Measurements from ENCODE around the gene LRP1. TPM values are rescaled to one million over a fixed set of nuclear protein-coding genes. Genes with fewer than 3 reads are reported as not detected.

The LRP1 gene
- total and polyA plus RNA-seq, 2 of the 13 experiments (the other 11 are each of a cell fraction or from before 2014, with no cell fraction given) = 14.7 to 30.8 TPM

DNA sequence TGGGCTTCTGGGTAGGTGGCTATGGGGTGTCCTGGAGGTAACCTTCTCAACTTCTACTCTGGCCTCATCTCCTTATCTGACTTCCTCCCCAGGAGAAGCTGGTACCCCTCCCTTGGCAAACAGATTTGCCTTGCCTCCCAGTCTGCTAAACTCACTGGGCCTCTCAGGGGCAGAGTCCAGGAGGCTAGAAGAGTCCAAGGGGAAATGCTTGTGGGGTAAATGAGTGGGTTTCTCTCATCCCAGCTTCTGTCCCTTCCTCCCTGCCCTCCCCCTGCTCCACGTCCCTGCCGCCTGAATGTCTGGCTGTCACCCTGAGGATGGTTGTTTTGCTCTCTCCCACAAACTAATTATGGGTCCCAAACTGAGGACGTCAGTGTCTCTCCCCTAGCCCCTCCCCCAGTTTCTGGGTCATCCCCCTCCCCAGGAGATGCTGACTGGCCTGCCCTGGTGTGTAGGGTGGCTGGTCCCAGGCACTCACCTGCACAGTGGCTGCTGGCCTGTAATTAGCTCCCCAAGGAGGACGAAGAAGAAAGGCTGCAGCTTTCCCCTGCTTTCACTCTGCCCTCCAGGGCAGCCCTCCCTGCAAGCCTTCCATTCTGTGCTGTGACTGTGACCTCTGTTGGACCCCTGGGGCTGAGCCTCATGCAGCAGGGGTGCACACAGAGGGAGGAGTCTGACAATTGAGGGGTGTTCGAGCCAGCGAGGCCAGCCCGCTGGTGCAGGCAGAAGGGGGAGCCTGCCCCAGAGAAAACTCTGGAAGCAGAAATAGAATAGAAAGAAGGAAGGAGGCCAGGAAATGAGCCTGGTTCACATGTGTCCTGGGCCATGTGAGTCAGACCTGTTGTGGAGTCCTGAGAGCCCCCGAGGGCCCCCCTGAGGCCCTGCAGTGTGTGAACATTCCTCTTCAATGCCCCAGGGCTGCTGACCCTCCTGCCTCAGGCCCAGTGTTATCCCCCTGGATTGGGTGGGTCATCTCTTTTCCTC is 19.0 kb downstream of the LRP1 start, which contains the start of gene LRP1-AS (continued):
- TF ChIP-seq, protein P1, sequence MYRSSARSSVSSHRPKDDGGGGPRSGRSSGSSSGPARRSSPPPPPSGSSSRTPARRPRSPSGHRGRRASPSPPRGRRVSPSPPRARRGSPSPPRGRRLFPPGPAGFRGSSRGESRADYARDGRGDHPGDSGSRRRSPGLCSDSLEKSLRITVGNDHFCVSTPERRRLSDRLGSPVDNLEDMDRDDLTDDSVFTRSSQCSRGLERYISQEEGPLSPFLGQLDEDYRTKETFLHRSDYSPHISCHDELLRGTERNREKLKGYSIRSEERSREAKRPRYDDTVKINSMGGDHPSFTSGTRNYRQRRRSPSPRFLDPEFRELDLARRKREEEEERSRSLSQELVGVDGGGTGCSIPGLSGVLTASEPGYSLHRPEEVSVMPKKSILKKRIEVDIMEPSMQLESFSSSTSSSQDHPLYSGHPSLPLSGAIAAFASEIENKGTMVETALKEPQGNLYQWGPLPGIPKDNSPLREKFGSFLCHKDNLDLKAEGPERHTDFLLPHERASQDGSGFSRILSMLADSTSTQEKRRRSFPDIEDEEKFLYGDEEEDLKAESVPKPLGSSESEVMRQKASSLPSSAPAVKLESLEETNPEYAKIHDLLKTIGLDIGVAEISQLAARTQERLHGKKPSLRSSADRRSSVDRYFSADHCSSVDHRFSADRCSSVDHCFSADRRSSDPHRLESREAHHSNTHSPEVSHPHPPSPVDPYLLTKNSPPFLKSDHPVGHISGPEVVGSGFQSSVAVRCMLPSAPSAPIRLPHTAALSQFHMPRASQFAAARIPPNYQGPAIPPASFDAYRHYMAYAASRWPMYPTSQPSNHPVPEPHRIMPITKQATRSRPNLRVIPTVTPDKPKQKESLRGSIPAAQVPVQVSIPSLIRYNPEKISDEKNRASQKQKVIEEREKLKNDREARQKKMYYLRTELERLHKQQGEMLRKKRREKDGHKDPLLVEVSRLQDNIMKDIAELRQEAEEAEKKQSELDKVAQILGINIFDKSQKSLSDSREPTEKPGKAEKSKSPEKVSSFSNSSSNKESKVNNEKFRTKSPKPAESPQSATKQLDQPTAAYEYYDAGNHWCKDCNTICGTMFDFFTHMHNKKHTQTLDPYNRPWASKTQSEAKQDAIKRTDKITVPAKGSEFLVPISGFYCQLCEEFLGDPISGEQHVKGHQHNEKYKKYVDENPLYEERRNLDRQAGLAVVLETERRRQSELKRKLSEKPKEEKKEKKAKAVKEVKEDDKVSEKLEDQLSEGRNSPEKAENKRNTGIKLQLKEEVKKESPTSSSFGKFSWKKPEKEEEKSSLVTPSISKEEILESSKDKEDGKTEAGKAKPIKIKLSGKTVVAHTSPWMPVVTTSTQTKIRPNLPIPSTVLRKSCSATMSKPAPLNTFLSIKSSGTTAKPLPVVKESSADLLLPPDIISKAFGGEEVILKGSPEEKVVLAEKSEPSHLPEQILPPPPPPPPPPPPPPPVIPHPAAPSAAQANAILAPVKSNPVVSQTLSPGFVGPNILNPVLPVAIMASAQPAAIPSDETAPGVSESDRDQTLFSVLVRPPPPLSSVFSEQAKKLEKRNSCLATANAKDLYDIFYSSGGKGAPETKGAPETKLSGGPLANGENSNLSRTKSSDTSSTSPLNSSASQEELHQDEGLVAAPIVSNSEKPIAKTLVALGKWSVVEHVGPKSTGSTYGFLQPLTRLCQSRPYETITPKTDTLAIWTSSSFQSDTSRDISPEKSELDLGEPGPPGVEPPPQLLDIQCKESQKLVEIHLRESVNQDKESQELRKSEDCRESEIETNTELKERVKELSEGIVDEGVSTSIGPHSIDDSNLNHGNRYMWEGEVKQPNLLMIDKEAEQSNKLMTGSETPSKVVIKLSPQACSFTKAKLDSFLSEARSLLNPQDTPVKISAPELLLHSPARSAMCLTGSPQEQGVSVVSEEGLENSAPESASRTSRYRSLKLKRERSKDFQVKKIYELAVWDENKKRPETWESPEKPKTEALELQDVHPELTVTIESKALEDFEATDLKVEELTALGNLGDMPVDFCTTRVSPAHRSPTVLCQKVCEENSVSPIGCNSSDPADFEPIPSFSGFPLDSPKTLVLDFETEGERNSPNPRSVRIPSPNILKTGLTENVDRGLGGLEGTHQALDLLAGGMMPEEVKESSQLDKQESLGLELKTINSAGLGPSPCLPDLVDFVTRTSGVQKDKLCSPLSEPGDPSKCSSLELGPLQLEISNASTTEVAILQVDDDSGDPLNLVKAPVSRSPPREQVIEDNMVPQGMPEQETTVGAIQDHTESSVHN (CRISPR knock-in tag; IDR thresholded peaks at IDR 0.05) = no peak
- TF ChIP-seq, protein P2, sequence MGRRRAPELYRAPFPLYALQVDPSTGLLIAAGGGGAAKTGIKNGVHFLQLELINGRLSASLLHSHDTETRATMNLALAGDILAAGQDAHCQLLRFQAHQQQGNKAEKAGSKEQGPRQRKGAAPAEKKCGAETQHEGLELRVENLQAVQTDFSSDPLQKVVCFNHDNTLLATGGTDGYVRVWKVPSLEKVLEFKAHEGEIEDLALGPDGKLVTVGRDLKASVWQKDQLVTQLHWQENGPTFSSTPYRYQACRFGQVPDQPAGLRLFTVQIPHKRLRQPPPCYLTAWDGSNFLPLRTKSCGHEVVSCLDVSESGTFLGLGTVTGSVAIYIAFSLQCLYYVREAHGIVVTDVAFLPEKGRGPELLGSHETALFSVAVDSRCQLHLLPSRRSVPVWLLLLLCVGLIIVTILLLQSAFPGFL (CRISPR knock-in tag; IDR thresholded peaks at IDR 0.05) = no peak
- TF ChIP-seq, protein P3, sequence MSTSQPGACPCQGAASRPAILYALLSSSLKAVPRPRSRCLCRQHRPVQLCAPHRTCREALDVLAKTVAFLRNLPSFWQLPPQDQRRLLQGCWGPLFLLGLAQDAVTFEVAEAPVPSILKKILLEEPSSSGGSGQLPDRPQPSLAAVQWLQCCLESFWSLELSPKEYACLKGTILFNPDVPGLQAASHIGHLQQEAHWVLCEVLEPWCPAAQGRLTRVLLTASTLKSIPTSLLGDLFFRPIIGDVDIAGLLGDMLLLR (CRISPR knock-in tag; IDR thresholded peaks at IDR 0.05) = no peak
- TF ChIP-seq ZNF329 (CRISPR knock-in tag; IDR thresholded peaks at IDR 0.05; ENCODE audit: low read depth) = no peak
- TF ChIP-seq SOX6 (IDR thresholded peaks at IDR 0.05) = no peak
- peak; percentile 84 for TF ChIP-seq SOX6 (CRISPR knock-in tag; IDR thresholded peaks at IDR 0.05)
- TF ChIP-seq, protein P4, sequence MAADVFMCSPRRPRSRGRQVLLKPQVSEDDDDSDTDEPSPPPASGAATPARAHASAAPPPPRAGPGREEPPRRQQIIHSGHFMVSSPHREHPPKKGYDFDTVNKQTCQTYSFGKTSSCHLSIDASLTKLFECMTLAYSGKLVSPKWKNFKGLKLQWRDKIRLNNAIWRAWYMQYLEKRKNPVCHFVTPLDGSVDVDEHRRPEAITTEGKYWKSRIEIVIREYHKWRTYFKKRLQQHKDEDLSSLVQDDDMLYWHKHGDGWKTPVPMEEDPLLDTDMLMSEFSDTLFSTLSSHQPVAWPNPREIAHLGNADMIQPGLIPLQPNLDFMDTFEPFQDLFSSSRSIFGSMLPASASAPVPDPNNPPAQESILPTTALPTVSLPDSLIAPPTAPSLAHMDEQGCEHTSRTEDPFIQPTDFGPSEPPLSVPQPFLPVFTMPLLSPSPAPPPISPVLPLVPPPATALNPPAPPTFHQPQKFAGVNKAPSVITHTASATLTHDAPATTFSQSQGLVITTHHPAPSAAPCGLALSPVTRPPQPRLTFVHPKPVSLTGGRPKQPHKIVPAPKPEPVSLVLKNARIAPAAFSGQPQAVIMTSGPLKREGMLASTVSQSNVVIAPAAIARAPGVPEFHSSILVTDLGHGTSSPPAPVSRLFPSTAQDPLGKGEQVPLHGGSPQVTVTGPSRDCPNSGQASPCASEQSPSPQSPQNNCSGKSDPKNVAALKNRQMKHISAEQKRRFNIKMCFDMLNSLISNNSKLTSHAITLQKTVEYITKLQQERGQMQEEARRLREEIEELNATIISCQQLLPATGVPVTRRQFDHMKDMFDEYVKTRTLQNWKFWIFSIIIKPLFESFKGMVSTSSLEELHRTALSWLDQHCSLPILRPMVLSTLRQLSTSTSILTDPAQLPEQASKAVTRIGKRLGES (CRISPR knock-in tag; IDR thresholded peaks at IDR 0.05; ENCODE audit: borderline replicate concordance) = no peak
- TF ChIP-seq PHF8 (CRISPR knock-in tag; IDR thresholded peaks at IDR 0.05) = no peak
- no peak for TF ChIP-seq ZNF652 (CRISPR knock-in tag; IDR thresholded peaks at IDR 0.05; ENCODE audit: borderline replicate concordance, low read depth)
- no peak for TF ChIP-seq CENPT (CRISPR knock-in tag; IDR thresholded peaks at IDR 0.05; ENCODE audit: low read depth)
- TF ChIP-seq EEA1 (CRISPR knock-in tag; IDR thresholded peaks at IDR 0.05; ENCODE audit: borderline replicate concordance) = no peak

All from HepG2 (cell line).